Mammary microvascular endothelial cell (primary cell): Measurements from ENCODE around the gene CTAGE1. TPM values are rescaled to one million over a fixed set of nuclear protein-coding genes. Genes with fewer than 3 reads are reported as not detected.

Experiments
- total RNA-seq: library from RNA; depleted of rRNA; stranded (reverse); fragments of >200 nt; gene quantifications from 2 replicates; pipeline ENCODE4 v1.2.3, GENCODE V29; 2015

The CTAGE1 gene, protein sequence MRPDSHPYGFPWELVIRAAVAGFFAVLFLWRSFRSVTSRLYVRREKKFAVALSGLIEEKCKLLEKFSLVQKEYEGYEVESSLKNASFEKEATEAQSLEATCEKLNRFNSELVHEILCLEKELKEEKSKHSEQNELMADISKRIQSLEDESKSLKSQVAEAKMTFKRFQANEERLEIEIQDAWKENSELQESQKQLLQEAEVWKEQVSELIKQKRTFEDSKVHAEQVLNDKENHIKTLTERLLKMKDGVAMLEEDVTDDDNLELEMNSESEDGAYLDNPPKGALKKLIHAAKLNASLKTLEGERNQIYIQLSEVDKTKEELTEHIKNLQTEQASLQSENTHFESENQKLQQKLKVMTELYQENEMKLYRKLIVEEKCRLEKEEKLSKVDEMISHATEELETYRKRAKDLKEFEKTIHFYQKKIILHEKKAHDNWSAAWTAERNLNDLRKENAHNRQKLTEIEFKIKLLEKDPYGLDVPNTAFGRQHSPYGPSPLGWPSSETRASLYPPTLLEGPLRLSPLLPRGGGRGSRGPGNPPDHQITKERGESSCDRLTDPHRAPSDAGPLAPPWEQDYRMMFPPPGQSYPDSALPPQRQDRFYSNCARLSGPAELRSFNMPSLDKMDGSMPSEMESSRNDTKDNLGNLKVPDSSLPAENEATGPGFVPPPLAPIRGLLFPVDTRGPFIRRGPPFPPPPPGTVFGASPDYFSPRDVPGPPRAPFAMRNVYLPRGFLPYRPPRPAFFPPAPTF
- not detected in 2 replicates for total RNA-seq

DNA sequence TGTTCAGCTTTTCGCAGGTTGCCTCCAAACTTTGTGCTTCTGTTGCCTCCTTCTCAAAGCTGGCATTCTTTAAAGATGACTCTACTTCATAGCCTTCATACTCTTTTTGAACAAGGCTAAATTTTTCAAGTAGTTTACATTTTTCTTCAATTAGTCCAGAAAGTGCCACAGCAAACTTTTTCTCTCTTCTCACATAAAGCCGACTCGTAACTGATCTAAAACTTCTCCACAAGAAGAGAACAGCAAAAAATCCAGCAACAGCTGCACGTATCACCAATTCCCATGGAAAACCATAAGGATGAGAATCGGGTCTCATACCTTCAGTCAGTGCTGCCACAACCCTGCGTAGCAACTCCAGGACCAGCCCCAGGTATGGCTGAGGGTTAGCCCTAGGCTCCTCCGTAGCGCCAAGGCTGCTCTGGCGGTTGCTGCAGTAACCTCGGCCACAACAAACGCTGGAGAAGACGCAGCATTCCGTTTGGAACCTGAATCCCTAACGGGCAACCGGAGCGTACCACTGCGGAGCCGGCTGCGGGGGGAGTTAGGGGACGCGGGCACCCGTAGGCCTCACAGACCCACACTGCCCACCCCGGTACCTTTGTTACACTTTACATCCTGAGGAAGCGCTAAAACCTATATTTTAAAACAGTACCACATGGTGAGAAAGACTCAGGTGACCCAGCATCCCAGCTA lies at the start of gene CTAGE1:
CTAGE1 (minus strand) TSS at position 420 of the 693 bp plus-strand sequence; CDS start at position 316, 104 bp downstream.

Other genes with a start within 250 kb of the CTAGE1 start
- 2.0 and 3.8 TPM in 2 replicates for gene GATA6, start 248.3 kb downstream of the CTAGE1 start, total RNA-seq